ENCODE data around the gene LAP3. TPM values are rescaled to one million over a fixed set of nuclear protein-coding genes. Genes with fewer than 3 reads are reported as not detected.
A peak's percentile ranks its signal among the peaks of the same experiment; 100 is the strongest.
"Not testable (repeated sequence)": the region's sequence is repeated elsewhere in the genome, so short reads cannot be mapped to it uniquely, and the experiment has no call there.

LAP3 gene
- total RNA-seq, 1 donor from 2014 or later = 268 TPM

DNA sequence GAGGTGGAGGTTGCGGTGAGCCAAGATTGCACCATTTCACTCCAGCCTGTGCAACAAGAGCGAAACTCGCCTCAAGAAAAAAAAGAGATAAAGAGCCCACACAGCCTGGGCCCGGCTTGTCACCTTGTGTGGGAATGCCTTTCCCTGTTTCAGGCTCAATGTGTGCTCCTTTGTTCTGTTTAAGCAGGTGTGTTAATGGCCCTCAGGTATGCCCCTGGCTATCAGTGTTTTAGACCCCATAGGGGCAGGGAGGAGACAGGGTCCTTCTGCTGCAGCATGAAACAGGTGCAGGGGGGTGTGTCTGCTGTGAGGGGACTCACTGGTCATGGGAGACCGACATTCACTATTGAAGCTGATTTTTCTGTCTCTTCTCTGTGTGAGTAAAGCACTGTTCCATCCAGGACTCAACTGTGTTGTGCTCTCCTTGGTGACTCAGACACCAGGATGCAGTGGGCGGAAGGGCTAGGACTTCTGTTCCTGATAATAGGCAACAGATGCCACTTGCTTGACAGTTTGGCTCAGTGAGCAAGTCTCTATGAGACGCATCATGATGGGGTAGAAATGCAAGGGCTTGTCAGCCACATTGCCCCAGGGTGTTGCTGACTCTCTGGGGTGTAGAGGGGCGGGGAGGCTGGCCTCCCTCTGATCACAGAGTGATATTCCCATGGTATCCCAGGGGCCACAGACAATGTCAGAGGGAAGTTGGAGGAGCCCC lies 15.6 kb upstream of the LAP3 start:
- no peak for DNase-seq (ENCODE audit: extremely low read depth, low read depth, low spot score)

DNA sequence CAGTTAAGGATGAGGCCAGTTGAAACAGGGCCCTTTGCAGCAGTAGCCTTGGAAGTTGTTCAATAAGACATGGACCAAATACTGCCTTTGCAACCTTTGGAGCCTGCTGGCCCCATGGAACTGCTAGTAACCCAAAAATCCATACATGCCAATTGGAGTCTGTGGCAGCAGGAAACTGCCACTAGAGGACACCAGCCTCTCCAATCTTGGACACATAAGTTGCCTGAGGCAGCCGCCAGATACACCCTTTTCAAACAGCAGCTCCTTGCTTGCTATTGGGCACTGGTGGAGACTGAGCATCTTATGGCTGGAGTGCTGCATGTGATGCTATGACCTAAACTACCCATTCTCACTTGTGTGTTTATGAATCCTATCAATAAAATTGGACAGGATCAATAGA lies 14.8 kb upstream of the LAP3 start:
- no peak for DNase-seq (ENCODE audit: extremely low read depth, low read depth, low spot score)

DNA sequence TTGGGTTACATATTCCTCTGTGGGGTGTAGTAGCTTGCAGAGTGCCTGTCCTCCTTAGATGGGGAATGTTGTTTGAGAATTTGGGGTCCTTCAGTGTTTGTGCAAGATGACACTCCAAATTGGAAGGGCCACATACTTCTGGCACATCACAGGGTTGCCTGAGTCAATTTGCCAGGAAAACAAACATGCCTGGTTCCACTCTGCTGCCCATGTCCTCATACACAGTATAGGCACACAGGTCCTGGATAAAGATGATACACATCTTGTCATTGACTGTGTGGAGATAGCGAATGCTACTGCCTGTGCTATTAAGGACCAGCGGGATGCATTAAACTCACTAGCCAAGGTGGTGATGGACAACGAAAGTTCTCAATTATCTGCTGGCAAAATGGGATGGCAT lies 11.2 kb upstream of the LAP3 start:
- no peak for DNase-seq (ENCODE audit: extremely low read depth, low read depth, low spot score)

DNA sequence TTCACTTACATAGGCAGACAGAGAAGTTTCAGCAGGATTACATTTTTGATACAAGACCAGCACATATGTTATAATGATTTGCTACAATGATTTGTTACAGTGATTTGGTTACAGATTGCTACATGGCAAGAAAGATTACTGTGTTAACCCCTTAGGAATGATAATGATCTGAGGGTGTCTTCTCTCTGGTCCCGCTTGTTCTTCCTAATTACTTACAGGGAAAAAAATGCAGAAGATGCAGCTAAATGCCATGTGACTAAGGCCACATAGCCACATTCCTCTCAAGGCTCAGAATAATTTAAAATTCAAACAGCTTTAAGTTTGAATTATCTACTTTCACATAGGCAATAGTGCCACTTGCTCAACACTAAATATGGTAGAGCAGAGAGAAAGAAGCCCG lies 9.7 kb upstream of the LAP3 start:
- no peak for DNase-seq (ENCODE audit: extremely low read depth, low read depth, low spot score)

DNA sequence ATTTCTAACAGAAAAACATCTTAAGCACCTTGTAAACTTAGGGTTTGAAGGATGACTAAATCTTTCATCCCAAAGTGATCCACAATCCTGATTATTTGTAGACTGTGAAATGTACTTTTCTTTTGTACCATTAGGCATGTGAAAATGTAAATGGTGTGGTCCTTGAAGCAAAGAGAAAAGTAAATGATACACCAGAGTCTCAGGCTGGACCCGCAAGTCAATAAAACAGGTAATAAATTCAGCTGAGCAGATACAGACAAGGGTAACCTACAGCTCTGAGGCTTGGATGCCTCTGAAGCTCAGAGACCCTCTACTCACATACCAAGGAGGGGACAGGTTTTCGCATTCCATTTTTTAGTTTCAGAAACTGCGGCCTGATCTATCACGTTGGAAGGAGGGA lies 2.8 kb upstream of the LAP3 start:
- no peak for DNase-seq (ENCODE audit: extremely low read depth, low read depth, low spot score)

DNA sequence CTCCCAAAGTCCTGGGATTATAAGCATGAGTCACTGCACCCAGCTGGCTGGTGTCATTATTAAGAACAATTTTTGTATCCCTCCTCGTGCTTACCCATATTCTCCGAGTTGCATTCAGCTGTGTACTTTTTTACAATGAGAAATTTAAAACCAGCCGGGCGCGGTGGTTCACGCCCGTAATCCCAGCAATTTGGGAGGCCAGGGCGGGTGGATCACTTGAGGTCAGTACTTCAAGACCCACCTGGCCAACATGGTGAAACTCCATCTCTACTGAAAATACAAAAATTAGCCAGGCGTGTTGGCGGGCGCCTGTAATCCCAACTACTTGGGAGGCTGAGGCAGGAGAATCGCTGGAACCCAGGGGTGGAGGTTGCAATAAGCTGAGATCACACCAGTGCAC lies 1.8 kb upstream of the LAP3 start:
- DNase-seq (ENCODE audit: extremely low read depth, low read depth, low spot score) = not testable (repeated sequence)

DNA sequence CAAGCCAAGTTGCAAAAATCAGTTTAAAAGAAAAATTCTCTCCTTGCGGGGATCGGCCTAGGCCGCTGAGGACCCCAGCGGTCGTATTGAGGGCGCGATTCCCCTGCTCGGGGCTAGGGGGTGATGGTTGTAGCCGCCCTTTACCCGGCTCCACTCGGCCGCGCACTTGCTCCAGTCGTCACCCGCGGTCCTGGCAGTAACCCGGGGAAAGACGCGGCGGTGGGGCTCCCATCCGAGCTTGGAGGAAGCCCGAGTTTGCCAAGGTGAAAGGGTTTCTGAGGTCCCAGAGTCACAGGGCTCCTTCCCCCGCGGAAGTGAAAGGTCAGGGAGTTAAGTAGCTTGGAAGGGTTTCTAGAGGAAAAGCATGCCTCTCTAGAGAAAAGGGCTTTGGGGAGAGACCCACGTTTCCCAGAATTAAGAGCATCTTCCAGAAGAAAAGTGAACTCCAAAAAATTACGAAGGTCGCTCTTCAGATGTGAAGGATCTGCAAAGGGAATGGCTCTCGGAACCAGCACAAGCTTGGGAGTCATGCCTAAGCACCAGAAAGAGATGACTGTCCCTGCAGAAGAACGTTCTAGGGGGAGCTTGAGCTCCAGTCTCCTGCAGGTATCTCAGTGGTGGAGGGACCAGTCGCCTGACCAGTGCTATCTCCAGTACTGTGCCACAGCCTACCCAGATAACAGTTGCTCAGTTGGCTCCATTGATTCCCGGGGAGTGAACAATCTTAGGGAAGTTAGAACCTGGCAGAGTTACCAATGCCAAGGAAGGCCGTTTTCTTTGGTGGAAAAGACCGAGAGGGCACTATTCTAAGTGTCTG lies 875 bp downstream of the LAP3 start:
- DNase-seq (ENCODE audit: extremely low read depth, low read depth, low spot score) = no peak

DNA sequence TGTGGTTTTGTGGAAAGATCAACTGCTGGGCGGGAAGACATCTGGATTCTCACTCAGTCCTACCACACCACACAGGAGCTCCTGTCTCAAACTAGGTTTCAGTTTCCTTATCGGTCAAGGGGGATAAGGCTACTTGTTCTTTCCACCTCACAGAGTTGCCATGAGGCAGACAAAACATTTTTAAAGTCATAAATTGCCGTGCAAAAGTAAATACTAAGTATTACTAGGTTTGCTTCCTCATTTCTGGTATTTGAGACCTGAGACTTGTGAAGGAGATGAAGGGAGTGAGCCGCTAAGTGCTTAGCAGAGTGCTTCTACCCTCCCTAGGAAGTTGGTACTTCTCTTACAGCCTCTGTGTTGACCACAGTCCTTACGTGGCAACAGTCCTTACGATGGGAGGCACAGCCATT lies 1.5 kb downstream of the LAP3 start:
- DNase-seq (ENCODE audit: extremely low read depth, low read depth, low spot score) = no peak

DNA sequence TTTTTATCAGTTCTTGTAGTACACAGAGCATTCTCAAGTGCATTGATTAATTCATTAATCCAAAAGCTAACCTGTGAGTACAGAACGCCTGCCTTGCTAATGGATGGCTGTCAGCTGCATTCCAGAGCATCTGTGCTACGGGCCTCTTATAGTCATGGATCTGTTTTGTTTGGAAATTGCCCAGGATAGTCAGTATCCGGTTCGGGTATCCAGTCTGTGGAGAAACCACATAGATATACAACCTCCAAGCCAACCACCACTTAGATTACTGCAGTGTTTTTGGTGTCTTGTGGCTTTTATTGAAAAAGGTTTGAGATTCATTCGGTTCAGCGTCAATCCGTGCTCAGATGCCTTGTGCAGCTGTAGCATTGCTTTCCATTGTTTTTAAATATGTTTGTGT lies 4.0 kb downstream of the LAP3 start:
- peak; percentile 33 for DNase-seq (ENCODE audit: extremely low read depth, low read depth, low spot score)

DNA sequence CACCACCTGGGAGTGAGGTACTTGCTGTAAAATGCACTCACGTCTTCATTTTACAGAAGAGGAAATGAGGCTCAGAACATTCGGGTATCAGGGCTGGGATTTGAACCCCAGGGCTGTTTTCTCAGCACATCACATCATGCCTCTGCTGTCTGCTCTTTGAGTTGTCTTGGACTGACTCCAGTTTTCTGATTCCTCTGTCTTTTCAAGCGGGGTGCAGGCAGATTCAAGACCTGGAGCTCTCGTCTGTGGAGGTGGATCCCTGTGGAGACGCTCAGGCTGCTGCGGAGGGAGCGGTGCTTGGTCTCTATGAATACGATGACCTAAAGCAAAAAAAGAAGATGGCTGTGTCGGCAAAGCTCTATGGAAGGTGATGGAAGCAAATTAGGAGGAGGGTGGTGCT lies 6.3 kb downstream of the LAP3 start:
- no peak for DNase-seq (ENCODE audit: extremely low read depth, low read depth, low spot score)

DNA sequence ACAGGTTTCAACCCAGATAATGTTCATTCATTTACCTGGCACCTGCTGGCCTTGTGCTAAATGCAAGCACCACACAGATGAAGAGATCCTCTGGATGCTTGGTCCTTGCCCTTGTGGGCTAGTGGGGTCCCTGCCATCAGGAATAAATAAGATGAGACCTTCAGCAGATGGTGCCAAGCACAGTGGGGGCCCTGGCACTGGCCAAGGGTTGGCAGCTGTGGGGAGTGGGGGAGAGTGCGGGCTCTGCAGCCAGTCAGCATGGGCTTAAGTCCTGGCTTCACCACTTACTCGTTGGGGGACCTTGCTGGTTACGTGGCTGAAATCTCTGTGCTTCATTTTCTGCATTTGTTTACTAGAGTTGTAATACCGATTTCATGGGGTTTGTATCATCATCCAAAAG lies 6.9 kb downstream of the LAP3 start:
- DNase-seq (ENCODE audit: extremely low read depth, low read depth, low spot score) = no peak

DNA sequence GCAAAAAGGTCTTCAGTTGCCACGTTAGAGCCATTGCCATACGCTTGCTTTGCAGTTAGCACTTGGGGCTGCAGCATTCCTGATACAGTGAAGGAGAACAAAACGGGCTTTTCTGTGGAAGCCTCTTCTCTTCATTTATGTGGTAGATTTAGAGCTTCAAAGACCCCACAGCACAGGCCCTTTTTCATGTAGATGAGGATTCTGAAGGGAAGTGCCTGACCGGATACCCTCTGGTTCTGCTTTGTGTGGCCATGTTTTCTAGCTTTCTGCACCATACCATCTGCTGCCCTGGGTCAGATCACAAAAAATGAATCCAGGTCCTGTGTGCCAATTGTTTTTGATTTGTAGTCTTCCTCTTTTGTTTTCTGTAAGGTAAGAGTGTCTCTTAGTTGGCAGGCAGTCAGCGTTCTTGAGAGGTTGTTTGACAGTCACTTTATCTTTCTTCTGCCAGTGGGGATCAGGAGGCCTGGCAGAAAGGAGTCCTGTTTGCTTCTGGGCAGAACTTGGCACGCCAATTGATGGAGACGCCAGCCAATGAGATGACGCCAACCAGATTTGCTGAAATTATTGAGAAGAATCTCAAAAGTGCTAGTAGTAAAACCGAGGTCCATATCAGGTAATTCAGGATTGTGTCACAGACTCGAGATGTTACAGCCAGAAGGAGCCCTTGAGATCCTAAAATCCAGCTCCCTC lies 7.7 kb downstream of the LAP3 start:
- DNase-seq (ENCODE audit: extremely low read depth, low read depth, low spot score) = no peak

DNA sequence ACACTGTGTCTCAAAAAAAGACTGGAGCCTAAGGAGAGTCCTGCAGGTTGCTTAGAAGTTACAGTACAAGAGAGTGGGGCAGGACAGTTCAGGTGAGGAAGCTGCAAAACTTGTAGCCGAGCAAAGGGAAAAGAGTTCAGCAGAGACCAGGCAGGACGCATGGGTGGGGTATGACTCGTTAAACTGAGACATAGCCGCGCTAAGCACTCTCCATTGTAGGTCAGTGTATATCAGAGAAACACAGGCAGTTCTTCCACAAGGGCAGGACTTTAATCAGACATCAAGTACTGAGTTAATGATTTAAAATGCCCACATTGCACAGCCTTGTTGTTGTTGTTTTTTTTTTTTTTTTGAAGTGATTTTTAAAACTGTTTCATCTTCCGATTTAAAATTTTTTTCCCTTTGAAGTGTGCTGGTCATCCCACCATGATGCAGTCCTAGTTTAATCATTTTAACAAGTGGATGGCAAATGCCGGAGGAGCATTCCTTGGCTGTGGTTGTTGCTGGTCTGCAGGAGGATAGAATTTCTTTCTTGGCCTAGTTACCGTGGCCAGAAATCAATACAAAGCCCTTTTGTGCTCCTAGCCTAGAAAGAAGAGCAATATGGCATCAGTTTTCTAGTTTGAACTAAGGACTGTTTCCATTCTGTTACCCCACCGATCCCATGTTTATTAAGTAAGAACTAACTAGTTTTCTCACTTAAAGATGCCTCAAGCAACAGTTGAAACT lies 10.3 kb downstream of the LAP3 start:
- no peak for DNase-seq (ENCODE audit: extremely low read depth, low read depth, low spot score)

DNA sequence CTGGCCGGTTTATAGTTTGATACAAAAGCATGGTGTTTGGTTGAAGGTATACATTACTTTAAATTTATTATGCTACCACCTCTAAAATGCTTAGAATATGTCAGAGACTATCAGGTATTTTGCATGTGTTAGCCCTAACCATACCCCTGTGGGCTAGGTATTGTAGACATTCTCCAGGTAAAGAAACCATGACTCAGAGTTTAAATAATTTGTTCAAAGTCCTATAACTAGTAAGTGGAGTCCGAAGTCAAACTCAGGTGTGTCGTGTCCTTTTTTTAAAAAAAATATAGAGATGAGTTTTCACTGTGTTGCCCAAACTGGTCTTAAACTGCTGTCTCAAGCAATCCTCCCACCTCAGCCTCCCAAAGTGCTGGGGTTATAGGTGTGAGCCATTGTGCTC lies 12.4 kb downstream of the LAP3 start:
- DNase-seq (ENCODE audit: extremely low read depth, low read depth, low spot score) = no peak

DNA sequence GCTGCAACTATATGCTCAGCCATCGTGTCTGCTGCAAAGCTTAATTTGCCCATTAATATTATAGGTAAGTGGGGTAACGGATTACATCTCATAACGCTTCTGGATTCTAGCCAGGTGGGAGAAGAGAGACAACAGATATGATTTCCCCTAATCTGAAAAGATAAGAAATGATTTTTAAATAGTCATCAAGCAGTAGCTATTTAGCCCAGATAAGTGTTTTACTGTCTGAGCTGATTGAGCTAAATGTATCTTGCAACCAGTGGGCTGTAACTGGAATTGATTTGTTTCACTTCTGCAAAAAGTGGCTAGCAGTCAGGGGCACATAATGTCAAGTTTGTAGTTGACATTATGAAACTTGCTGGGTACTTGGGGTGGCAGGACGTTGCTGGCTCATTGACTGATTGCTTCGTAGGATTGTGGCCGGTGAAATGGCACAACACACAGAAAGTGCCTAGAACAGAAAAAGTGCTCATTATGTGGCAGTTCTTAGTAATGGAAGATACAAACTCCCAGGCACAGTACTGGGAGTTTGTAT lies 18.5 kb downstream of the LAP3 start:
- DNase-seq (ENCODE audit: extremely low read depth, low read depth, low spot score) = no peak

DNA sequence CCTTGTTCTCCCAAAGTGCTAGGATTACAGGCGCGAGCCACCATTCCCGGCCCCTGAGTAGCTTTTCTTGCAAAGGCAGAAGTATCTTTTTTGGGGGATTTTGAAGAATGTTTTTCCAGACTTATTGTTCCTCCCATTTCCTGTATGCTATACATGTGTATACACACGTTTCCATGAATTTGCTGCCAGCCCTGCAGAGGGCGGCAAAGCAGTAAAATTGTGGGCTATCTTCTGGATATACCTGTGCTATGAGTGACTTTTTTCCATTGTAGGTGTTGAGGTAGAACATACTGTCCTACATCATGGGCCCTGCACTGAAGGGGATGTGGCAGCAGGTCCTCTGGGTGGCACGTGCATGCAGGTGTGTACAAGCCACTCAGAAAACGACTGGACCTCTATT lies 20.5 kb downstream of the LAP3 start:
- DNase-seq (ENCODE audit: extremely low read depth, low read depth, low spot score) = no peak

DNA sequence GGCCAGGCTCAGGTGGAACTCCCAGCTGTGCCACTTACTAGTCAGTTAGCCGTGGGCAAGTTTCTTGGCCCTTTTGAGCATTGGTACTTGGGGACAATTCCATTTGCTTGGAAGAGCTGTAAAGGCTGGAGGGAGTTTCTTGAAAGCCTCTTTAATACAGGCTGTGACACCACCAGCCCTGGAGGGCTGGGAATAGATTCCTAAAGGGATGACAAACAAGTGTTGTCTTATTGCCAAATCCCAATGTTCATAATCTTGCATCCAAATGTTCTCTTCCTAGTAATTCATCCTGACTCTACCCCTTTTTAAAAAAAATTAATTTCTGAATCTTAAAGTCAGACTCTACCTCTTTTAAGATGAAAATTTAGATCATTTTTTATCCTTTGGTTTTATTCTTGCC lies 22.8 kb downstream of the LAP3 start:
- no peak for DNase-seq (ENCODE audit: extremely low read depth, low read depth, low spot score)

DNA sequence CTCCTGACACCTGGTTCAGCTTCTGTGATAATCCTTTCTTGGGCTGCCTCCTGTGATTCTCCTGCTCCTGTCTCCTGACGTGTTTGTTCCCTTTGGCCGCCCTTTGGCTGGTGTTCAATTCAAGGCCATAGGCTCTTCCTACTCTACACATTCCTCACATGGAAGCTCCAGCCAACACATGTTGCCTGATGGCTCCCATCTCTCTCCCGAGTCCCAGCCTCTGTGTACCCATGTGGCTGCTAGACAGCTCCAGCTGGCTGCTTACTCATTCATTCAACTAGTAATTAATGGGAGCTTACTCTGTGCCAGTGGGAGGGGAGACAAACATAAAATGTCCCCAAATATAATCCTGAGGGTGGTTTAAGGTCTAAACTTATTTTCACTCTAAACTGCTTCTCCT lies 28.2 kb downstream of the LAP3 start:
- no peak for DNase-seq (ENCODE audit: extremely low read depth, low read depth, low spot score)

DNA sequence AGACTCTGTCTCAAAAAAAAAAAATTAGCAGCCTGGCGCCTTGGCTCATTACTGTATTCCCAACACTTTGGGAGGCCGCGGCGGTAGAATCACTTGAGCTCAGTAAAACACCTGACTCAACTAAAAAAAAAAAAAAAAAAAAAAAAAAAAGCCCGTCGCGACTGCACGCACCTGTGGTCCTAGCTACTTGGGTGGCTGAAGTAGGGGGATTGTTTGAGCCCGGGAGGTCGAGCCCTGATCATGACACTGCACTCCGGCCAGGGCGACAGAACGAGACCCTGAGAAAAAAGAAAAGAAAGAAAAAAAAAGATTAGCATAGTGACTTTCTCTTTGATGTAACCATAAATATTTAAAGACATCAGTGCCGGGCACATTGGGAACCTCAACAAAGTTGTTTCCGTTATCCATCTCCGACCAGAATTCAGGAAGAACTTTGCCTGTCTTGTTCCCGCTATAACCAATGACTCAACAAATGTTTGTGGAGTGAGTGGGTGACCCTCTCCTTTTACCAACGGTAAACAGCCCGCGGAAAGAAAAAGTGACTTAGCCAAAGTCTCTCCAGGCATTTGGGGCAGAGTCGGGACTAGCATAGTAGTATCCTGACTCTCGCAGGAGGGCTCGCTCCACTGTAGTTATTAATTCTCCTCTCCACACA lies 36.9 kb downstream of the LAP3 start:
- peak; percentile 54 for DNase-seq (ENCODE audit: extremely low read depth, low read depth, low spot score)
